Neural progenitor cell (in vitro differentiated cells): Measurements from ENCODE around the gene DUSP2. TPM values are rescaled to one million over a fixed set of nuclear protein-coding genes. Genes with fewer than 3 reads are reported as not detected.

ENCODE experiments used
- DNase-seq: peaks from one replicate; pipeline ENCODE4 v3.0.0-alpha.2; 2016; ENCODE audit warnings: low spot score
- H2AFZ ChIP-seq: fragments of 200-600 bp; sonication (generic); replicated peaks from 2 replicates; pipeline ENCODE4 v1.6.1; 2016; ENCODE audit warnings: antibody characterized with exemption
- H3F3A ChIP-seq: fragments of 200-600 bp; sonication (generic); 2 replicates; pipeline ENCODE4 v1.6.1; 2016; ENCODE audit warnings: antibody characterized with exemption, low read depth
- H3K27ac ChIP-seq: fragments of 200-600 bp; sonication (generic); 2 replicates; pipeline ENCODE4 v1.5.1; 2016; ENCODE audit warnings: mild to moderate bottlenecking
- H3K27me3 ChIP-seq: fragments of 200-600 bp; sonication (generic); 2 replicates; pipeline ENCODE4 v1.6.1; 2016; ENCODE audit warnings: mild to moderate bottlenecking, moderate library complexity
- H3K36me3 ChIP-seq: fragments of 200-600 bp; sonication (generic); 2 replicates; pipeline ENCODE4 v1.5.1; 2016
- H3K4me1 ChIP-seq: fragments of 200-600 bp; sonication (generic); 2 replicates; pipeline ENCODE4 v1.6.1; 2016; ENCODE audit warnings: mixed run types
- H3K4me2 ChIP-seq: fragments of 200-600 bp; sonication (generic); 2 replicates; pipeline ENCODE4 v1.6.1; 2016
- H3K4me3 ChIP-seq: fragments of 200-600 bp; sonication (generic); 2 replicates; pipeline ENCODE4 v1.5.1; 2016
- H3K79me2 ChIP-seq: fragments of 200-600 bp; sonication (generic); 2 replicates; pipeline ENCODE4 v1.6.1; 2016; ENCODE audit warnings: low read depth
- H3K9ac ChIP-seq: fragments of 200-600 bp; sonication (generic); 2 replicates; pipeline ENCODE4 v1.6.1; 2016
- H3K9me3 ChIP-seq: fragments of 200-600 bp; sonication (generic); 2 replicates; pipeline ENCODE4 v1.5.1; 2016; ENCODE audit warnings: low read depth
- H4K20me1 ChIP-seq: fragments of 200-600 bp; sonication (generic); 2 replicates; pipeline ENCODE4 v1.6.1; 2016; ENCODE audit warnings: low read depth
- H3K27ac Mint-ChIP-seq: 3 replicates; pipeline ENCODE4 v1.8.0; 2021; ENCODE audit warnings: mixed read lengths
- H3K27me3 Mint-ChIP-seq: 2 replicates; pipeline ENCODE4 v1.8.0; 2022; ENCODE audit warnings: low read depth, mild to moderate bottlenecking, inconsistent platforms, moderate library complexity, mixed read lengths; ENCODE audit not compliant: insufficient read depth
- H3K36me3 Mint-ChIP-seq: 3 replicates; pipeline ENCODE4 v1.8.0; 2021; ENCODE audit warnings: mixed read lengths
- H3K4me1 Mint-ChIP-seq: 3 replicates; pipeline ENCODE4 v1.8.0; 2021; ENCODE audit warnings: mixed read lengths
- H3K4me3 Mint-ChIP-seq: 3 replicates; pipeline ENCODE4 v1.8.0; 2021; ENCODE audit warnings: mild to moderate bottlenecking, moderate library complexity, mixed read lengths
- H3K9me3 Mint-ChIP-seq: 3 replicates; pipeline ENCODE4 v1.8.0; 2020; ENCODE audit warnings: mixed read lengths
- CTCF ChIP-seq: fragments of 200-600 bp; sonication (generic); IDR thresholded peaks from 2 replicates; pipeline ENCODE4 v1.5.1; 2017; ENCODE audit warnings: antibody characterized with exemption, mild to moderate bottlenecking
- EZH2 ChIP-seq: fragments of 200-600 bp; sonication (generic); IDR thresholded peaks from 2 replicates; pipeline ENCODE4 v1.6.1; 2017; ENCODE audit warnings: antibody characterized with exemption, mild to moderate bottlenecking, moderate library complexity
- EZH2phosphoT487 ChIP-seq: fragments of 200-600 bp; sonication (generic); IDR thresholded peaks from 2 replicates; pipeline ENCODE4 v1.6.1; 2017; ENCODE audit warnings: antibody characterized with exemption
- total RNA-seq: library from RNA; depleted of rRNA; stranded (reverse); fragments of >200 nt; gene quantifications from 2 replicates; pipeline ENCODE4 v1.2.3, GENCODE V29; 2015; ENCODE audit warnings: low replicate concordance

DUSP2 gene
- total RNA-seq, 1 donor from 2014 or later, result not detected

- no peaks in the 10 kb centered on the region for H3K36me3 ChIP-seq
- no peaks in the 10 kb centered on the region for H4K20me1 ChIP-seq
- no peaks in the 10 kb centered on the region for H3K27me3 ChIP-seq
- Mint-ChIP-seq H3K27me3 (peaks cover 4% of the 10 kb centered on the region), H3K4me1 (no peaks in the 10 kb centered on the region), H3K36me3 (no peaks in the 10 kb centered on the region), H3K27ac (no peak overlapping the region), H3K9me3 (no peaks in the 10 kb centered on the region), H3K4me3 (no peak overlapping the region)
- H2AFZ ChIP-seq, result no peak overlapping the region
- no peak overlapping the region for H3K4me3 ChIP-seq
- no peak for DNase-seq
- H3K79me2 ChIP-seq, result no peaks in the 10 kb centered on the region
- H3K9ac ChIP-seq, result no peak overlapping the region
- no peak overlapping the region for H3K4me2 ChIP-seq
- TF ChIP-seq EZH2phosphoT487 (no peak), EZH2 (no peak), CTCF (no peak)
- no peaks in the 10 kb centered on the region for H3F3A ChIP-seq
- H3K4me1 ChIP-seq, result no peaks in the 10 kb centered on the region
- H3K9me3 ChIP-seq, result no peaks in the 10 kb centered on the region
- no peak overlapping the region for H3K27ac ChIP-seq
These were observed 10.1 kb downstream of the DUSP2 start for GRCh38 chr2:96135171-96135570.

- H4K20me1 ChIP-seq, result no peaks in the 10 kb centered on the region
- no peak overlapping the region for H2AFZ ChIP-seq
- peaks cover 4% of the 10 kb centered on the region for H3K27me3 Mint-ChIP-seq
- H3K4me2 ChIP-seq, result no peak overlapping the region
- no peaks in the 10 kb centered on the region for H3K27me3 ChIP-seq
- TF ChIP-seq EZH2phosphoT487, result no peak
- TF ChIP-seq CTCF, result no peak
- no peak for TF ChIP-seq EZH2
- H3F3A ChIP-seq, result no peaks in the 10 kb centered on the region
- DNase-seq, result no peak
- H3K27ac Mint-ChIP-seq, result no peak overlapping the region
- no peaks in the 10 kb centered on the region for H3K36me3 Mint-ChIP-seq
- no peak overlapping the region for H3K4me3 ChIP-seq
- no peaks in the 10 kb centered on the region for H3K4me1 Mint-ChIP-seq
- H3K27ac ChIP-seq, result no peak overlapping the region
- no peak overlapping the region for H3K9ac ChIP-seq
- H3K9me3 ChIP-seq, result no peaks in the 10 kb centered on the region
- H3K4me1 ChIP-seq, result no peaks in the 10 kb centered on the region
- no peaks in the 10 kb centered on the region for H3K9me3 Mint-ChIP-seq
- no peak overlapping the region for H3K4me3 Mint-ChIP-seq
- H3K36me3 ChIP-seq, result no peaks in the 10 kb centered on the region
- no peaks in the 10 kb centered on the region for H3K79me2 ChIP-seq
These were observed 10.8 kb downstream of the DUSP2 start for GRCh38 chr2:96134421-96134820.

- H3K4me1 Mint-ChIP-seq, result no peaks in the 10 kb centered on the region
- H3F3A ChIP-seq, result no peaks in the 10 kb centered on the region
- no peaks in the 10 kb centered on the region for H3K9me3 Mint-ChIP-seq
- no peaks in the 10 kb centered on the region for H3K4me1 ChIP-seq
- peaks cover 4% of the 10 kb centered on the region for H3K27me3 Mint-ChIP-seq
- H3K4me3 Mint-ChIP-seq, result no peak overlapping the region
- H3K27ac Mint-ChIP-seq, result no peak overlapping the region
- no peaks in the 10 kb centered on the region for H4K20me1 ChIP-seq
- DNase-seq, result no peak
- H3K9me3 ChIP-seq, result no peaks in the 10 kb centered on the region
- H3K79me2 ChIP-seq, result no peaks in the 10 kb centered on the region
- H3K27ac ChIP-seq, result no peak overlapping the region
- H3K27me3 ChIP-seq, result peaks cover 4% of the 10 kb centered on the region
- no peak overlapping the region for H3K4me2 ChIP-seq
- no peaks in the 10 kb centered on the region for H3K36me3 ChIP-seq
- no peak overlapping the region for H3K4me3 ChIP-seq
- no peaks in the 10 kb centered on the region for H3K36me3 Mint-ChIP-seq
- no peak overlapping the region for H3K9ac ChIP-seq
- H2AFZ ChIP-seq, result no peak overlapping the region
- TF ChIP-seq CTCF (no peak), EZH2 (no peak)
These were observed 13.2 kb downstream of the DUSP2 start for GRCh38 chr2:96131813-96132745.
